Left hindlimb (tissue), 1 donor: ENCODE measurements around the gene PDLIM3.
A peak's percentile ranks its signal among the peaks of the same experiment; 100 is the strongest.
"Not testable (repeated sequence)": the region's sequence is repeated elsewhere in the genome, so short reads cannot be mapped to it uniquely, and the experiment has no call there.

ENCODE experiments used
- DNase-seq: peaks from one replicate; pipeline ENCODE4 v3.0.0-alpha.2; 2018

PDLIM3 gene, protein sequence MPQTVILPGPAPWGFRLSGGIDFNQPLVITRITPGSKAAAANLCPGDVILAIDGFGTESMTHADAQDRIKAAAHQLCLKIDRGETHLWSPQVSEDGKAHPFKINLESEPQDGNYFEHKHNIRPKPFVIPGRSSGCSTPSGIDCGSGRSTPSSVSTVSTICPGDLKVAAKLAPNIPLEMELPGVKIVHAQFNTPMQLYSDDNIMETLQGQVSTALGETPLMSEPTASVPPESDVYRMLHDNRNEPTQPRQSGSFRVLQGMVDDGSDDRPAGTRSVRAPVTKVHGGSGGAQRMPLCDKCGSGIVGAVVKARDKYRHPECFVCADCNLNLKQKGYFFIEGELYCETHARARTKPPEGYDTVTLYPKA

DNA sequence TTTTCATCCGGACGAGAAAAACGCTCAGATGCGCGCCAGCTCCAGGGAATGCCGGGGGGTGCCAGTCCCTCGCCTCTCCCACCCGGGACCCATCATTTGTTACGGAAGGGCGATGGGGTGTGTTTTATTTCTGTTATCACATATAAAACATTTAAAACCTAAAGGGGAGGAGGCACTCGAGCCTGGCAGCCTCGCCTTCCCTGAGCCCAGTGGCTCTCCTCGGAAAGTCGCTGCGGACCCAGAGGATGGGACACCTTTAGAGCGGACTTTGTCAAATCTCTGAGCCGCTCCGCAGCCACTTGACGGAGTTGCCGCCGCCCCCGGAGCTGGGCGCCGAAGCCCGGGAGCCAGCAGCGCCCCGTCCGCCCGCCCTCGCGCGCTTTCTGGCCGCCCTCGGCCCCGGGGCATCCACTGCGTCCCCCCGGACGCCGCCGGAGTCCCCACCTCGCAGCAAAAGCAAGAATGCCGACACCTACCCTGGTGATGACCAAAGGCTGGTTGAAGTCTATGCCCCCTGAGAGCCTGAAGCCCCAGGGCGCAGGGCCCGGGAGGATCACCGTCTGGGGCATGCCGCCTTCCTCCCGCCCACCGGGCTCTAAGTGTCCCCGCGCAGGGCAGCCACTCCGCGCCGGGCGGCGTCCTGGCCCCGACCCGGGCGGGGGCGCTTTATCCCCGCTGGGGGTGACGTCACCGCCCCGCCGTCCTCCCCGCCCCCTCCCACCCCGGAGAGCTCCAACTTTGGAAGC lies at the start of gene PDLIM3:
Gene PDLIM3 (minus strand): TSS at position 642 of the 746 bp plus-strand sequence. CDS start 73 bp downstream, at position 569.
- peak; percentile 80 for DNase-seq

DNA sequence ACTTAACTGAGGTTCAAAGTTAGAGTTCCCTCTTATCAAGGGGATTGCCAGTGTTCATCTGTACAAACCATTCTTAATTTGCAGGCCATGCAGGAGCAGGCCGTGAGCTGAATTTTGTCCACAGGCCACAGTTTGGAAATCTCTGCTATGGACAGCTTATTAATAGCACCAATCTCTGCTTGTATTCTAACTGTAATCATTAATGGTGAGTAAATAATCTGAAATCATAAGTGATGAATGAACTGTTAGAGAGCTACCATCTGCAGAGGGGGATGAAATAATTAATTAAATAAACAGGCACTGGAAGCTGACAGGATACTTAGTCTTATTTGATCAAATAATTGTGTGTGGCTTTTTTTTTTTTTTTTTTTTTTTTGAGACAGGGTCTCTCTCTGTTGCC lies 48.5 kb upstream of the PDLIM3 start:
- no peak for DNase-seq

DNA sequence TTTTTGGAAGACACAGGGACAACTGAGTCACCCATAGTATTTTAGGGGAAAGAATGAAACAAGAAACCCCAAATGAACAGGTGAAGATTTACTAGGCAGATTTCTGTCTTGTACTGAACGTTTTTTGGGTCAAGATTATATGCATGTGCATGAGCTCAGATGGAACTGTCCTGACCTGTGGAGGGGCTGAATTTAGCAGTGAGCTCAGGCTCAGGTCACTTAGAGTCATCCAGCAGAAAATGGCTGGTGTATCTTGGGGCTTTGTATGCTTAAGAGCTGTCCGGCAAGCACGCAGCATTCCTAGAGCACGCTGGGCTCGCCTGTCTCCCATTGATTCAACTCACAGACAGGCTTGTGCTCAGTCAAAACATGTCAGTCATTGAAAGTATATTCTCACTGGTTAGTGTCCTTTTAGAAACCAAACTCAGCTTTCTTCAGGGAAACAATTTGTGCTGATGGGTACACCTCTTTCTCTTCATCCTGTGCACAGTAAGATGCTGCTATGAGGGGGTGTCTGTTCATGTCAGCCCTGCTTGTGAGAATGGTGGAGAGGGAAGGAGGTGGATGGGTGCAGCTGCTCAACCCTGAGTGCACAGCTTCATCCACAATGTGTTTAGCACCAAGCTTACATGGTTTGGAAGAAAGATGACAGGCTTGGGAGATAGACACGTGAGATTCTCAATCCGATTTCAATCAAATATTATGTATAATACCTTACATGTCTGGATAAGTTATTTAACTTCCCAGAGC lies 47.5 kb upstream of the PDLIM3 start:
- DNase-seq = no peak

DNA sequence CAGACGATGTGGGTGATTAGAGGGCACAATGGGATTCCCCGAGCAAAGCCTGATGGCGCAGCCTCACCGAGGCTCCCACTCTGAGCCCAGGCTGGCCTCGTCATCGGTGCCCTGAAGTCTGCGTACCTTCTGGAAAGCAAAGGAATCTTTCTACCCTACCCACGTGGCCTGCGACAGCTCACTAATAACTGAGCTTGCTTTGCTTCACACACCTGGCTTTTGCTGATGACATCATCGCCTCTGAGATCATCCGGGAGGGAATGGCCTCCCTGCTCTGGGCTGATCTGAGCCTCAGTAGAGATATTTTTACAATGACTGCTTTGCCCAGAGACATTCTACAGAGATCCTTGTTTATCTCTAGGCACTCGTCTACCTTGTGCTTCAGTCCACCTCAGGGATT lies 45.4 kb upstream of the PDLIM3 start:
- no peak for DNase-seq

DNA sequence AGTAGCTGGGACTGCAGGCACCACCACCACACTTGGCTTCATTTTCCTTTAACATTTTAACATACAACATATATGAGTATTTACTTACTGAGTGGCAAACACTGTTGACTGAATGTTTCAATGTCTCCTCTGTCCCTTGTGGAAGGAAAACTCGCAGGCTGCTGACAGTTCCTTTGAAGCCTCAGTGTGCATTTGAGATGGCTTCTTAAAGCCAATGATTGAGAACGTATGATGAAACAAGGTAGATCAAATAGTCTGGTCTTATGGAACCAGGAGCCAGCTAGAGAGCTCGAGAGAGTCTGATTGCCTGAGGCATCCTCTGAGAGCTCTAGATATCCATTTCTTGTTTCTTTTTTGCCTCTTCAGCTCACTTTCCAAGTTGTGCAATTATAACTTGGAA lies 43.0 kb upstream of the PDLIM3 start:
- no peak for DNase-seq

DNA sequence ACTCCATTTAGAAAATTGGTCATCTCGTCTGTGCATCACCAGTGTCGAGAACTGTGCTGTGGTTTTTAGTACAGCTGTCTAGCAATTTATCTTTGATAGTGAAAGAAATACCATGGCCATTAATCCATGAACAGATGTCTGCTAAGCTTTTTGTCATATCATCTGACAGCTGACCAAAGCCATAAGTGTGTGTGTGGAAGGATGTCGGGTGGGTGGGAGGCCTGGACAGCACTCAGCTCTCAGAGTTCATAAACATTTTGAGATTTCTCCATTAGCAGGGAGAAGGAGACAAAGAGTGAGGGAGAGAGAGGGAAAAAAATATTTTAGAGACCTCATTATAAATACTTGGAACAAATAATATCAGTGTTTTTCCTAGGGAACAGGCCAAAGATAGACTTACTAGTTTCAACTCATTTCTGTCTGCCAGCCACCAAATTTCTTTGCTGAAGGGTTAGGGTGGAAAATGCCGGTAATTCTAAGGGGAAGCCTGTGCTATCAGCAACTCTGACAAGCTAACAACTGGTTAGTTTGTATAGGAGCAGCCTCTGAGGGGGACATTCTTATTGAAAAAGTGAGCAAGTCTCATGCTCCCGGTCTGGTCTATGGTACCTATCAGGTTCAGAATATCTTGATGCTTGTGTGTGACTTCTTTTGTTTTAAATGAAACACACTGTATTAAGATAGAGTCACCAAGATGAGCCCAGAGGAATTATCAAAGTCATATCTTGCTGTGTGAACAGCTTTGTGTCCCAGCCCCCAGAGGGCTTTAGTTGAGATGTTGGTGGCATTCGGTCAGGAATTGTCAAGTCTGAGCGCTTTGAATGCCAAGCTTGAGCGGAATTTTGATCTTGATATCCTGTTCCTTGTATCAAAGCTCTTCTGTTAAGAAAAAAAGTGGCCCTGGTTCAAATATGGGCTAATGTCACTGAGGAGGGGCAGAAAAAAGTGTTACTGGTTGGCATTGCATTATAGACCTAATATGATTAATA lies 41.9 kb upstream of the PDLIM3 start:
- no peak for DNase-seq

DNA sequence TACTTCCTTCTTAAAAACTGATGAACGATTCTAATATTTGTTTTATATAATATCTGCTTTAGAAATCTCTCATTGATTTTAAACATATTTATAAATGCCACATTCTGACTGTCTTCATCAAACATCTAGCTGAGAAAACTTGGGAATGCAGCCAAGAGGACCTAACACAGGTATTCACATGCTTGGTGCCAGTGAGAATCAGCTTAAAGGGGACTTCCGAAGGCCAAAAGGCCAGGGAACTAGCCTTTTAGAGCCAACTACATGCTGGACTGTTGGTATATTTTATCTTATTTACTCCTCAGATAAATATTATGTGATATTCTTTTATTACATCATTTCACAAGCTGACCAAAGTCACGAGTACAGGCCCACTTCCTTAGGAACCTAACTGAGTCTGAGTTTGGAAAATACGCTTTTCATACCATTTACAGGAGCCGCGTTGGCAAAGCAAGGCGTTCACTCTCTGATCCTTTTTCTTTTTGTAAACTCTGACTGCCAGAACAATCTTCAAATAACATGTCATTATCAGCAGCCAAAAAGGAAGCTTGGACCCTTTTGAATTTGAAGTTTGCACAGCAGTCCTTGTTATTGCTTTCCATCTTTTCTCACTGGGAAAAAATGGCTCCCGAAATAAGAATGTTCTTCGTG lies 41.1 kb upstream of the PDLIM3 start:
- no peak for DNase-seq

DNA sequence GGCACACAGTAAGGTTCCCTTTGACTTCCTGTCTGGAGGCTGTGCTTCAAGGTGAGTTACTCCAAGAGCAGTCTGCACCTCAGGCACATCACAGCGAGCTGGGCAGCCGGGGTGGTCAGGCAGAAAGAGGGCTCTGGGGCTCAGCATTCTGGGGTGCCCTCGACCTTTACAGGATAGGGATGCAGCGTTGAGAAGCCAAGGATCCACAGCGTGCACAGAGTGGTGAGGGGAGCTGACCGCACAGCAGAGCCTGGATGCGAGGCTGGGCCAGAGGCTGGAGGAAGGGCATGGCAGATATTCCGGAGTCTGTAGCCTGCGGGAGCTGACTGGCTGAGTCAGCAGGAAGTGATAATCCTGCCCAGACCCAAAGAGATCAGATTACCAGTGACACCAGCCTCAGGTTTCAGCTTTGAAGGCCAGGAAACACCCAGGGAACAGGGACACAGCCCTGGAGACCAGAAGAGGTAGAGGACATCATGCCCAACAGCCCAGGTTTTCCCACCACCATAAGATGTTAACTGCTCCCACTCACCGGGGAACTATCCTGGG lies 38.4 kb upstream of the PDLIM3 start:
- peak; percentile 50 for DNase-seq

DNA sequence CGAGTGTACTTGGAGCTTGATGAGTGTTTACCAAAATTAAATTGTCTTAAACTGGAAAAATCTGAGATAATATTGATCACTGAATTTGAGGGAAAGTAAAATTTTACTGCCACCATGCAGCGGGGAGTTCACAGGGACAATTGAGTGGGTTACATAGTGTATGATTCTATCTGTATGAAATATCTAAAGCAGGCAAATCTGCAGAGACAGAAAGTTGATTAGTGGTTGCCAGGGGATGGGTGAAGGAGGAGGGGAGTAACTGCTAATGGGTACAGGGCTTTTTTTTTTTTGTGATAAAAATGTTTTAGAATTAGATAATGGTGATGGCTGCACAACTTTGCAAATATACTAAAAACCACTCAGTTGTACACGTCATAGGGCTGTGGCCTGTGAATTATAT lies 35.4 kb upstream of the PDLIM3 start:
- no peak for DNase-seq

DNA sequence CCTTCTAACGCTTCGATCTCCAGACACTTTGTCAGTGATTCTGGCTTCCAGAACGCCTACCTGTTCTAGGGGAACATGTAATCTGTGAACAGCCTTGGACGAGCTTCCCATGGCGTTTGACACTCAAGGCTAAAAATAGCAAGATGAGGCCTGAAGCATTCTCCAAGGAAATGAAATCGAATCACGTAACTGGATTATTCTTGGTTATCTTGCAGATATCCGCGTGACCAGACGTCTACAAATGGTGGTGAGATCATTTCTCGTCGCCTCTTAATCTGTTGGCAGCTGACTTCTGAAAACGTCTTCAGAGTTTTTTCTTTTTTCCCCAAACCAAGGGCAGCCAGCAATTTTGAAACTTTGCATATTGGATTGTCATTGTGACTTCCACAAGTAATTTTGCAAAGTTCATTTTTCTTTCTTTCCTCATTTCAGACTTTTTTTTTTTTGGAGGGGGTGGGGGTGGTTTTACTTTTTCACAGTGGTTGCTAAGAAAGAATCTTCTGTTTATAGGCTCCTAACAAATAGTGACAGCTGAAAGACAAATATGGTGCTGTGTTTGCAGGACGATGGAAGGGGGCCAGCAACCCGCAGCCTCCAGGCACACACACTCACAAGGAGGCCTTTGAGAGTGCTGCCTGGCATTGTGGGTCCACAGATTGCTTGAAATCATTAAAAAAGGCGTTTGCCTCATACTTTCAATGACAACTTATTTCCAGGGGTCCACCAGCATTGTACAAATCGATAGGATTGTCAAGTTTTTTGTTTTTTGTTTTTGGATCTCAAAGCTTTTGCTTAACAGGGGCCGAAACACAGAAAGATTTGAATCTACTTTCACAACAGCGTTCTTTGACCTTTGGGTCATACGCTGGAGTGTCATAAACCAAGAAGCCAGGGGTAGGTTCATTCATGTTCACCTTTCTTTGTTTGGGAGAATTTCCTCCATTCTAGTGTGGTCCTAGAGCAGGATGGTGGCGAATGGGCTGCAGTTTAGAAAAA lies 32.4 kb upstream of the PDLIM3 start:
- DNase-seq = peak; percentile 80

DNA sequence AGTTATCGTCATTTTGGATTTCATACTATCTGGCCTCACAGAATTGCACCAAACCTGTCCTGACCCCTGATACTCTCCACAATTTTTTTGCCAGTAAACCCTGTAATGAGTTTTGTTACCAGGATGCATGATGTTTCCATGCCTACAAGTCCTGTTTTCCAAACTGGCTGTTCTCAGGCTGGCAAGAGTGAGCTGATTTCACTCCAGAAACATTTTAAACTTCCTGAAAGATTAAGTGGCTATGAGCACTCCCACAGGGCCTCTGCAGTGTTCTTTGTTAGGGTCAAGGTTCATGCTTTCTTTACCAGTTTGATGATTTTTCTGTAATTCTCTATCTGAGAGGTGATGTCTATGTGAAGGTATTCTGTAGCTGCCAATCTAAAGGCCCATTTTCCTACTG lies 31.7 kb upstream of the PDLIM3 start:
- DNase-seq = peak; percentile 62

DNA sequence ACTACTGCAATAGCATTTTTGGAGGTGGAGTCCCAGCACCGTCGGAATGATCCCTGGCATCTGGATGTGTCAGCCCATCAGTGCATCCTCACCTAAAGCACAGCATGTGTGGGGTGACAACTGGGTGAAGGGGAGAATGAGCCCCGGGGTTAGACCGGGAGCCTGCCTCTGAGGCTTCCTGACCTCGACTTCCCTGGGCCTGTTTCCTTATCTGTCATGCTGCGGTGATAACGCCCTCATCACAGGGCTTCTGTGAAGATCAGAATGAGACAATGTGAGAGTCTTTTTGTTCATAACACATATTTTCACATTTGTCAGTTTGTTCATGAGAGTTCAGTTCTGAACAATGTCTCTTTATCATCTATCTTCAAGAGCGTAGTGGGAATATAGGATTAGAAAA lies 31.1 kb upstream of the PDLIM3 start:
- DNase-seq = no peak

DNA sequence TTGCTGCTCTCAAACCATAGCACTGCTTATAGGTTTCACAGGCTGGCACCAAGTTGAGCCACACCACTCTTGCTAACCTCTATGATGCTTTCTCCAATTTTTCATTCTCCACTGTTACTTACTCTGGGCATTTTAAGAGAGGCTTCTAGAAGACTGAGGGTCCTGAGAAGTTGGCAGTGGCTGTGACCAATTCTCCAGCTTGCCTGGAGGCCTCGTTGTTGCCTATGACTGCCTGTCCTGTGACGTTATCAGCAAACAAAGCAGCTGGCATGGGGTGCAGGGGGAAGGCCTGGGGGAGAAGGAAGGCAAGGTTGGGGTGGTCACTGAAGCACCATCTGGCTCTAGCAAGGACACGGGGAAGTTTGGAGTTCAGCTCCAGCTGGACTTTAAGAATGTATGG lies 30.4 kb upstream of the PDLIM3 start:
- DNase-seq = no peak

DNA sequence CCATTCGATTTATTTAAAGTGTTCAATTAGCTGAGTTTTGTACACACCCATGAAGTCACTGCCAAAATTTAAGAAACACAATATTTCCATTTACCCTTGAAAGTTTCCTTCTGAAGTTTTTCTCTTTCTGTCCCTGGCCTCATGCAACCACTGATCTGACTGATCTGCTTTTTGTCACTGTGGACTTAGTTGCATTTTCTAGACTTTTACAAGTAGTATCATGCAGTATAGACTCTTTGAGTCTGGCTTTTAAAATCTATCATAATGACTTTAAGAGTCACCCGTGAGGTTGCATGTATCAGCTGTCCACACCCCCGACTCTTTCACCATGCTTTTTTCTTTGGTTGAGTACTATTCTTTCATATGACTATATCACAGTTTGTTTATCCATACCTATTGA lies 29.0 kb upstream of the PDLIM3 start:
- DNase-seq = no peak

DNA sequence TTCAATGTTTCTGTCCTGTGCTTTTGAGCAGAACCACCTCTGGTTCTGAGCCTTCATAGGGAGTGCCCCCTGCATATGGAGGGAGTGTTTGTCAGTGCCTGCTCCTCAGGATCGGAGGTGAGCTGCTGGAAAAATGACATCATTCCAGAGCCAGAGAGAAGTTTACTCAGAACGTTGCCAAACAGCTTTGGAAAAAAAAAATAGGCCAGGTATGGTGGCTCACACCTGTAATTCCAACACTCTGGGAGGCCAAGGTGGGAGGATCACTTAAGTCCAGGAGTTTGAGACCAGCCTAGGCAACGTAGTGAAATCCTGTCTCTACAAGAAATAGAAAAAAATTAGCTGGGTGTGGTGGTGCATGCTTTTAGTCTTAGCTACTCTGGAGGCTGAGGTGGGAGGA lies 27.2 kb upstream of the PDLIM3 start:
- no peak for DNase-seq

DNA sequence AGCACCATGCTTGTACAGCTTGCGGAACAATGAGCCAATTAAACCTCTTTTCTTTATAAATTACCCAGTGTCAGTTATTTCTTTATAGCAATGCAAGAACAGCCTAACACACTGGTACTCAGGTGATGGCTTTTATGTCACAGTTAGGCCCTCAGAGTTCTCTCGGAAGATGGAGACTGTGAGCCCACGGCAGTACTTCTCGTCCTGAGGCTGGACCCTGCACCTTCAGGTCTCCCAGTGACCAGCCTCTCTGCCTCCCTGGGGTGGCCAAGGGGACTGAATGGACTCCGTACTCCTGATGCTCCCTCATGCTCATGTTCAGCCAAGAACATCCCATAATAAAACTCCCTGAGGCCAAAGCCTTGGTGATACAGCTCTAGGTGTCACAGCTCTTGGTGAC lies 25.0 kb upstream of the PDLIM3 start:
- DNase-seq = no peak

DNA sequence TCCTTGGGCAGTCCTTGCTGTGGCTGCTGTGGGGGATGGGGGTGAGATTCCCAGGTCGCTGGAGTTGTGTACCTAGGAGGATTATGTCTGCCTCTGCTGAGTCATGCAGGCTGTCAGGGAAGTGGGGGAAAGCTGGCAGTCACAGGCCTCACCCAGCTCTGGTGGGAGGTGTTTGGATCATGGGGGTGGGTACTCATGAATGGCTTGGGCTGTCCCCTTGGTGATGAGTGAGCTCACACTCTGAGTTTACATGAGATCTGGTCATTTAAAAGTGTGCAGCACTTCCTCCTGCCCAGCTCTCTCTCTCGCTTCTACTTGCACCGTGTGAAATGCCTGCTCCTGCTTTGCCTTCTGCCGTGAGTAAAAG lies 24.6 kb upstream of the PDLIM3 start:
- no peak for DNase-seq

DNA sequence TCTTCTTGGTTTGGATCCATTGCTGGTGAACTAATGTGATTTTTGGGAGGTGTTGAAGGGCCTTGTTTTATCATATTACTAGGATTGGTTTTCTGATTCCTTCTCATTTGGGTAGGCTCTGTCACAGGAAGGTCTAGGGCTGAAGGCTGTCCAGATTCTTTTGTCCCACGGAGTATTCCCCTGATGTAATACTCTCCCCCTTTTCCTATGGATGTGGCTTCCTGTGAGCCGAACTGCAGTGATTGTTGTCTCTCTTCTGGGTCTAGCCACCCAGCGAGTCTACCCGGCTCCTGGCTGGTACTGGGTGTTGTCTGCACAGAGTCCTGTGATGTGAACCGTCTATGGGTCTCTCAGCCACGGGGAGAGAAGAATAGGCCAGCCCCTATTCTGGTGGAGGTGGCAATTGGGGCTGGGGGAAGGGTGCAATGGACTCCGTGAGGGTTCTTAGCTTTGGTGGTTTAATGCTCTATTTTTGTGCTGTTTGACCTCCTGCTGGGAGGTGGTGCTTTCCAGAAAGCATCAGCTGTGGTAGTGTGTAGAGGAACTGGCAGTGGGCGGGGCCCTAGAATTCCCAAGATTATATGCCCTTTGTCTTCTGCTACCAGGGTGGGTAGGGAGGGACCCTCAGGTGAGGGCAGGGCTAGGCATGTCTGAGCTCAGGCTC lies 24.1 kb upstream of the PDLIM3 start:
- not testable (repeated sequence) for DNase-seq

DNA sequence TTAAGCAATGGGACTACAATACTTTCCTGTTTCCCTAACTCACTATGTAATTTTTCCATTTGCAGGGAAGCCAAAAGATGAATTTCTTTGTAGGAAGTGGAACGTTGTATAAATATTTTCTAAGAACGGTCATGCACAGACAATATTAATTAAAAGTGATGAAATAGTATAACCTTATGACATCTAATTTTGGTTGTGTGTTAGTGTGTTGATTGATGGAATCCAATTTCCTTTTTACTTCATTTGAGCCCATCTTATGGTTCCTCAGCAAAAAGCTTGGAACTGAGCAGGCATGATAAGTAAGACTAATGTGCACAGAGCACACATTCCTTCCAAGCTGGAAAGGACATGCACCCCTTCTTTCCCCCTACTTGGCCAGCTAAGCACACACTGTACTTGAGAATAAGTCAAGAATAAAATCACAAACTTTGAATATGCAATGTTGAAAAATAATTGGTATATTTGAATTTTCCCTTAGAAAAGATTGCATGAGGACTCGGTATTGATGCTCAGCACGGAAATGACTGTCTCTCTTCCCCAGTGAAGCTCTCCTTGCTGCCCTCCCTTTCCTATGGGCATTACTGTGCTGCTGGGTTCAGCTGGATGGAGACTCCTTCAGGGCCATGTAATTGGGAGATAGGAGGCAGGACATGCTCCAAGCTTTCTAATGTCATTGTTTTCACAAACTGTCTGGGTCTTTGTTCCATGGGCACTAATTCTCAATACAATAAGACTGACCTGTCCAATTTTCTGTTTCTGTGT lies 19.2 kb upstream of the PDLIM3 start:
- DNase-seq = no peak
